ENCODE results near the gene IL36B. TPM values are rescaled to one million over a fixed set of nuclear protein-coding genes. Genes with fewer than 3 reads are reported as not detected.

The IL36B gene
- polyA plus RNA-seq, 1 of the 3 experiments (the other 2 are of a cell fraction) = not detected

- TF ChIP-seq TCF12 (IDR thresholded peaks at IDR 0.05) (no peak), EZH2phosphoT487 (IDR thresholded peaks at IDR 0.05; ENCODE audit: borderline replicate concordance, low read depth) (no peak), GABPA (IDR thresholded peaks at IDR 0.05; ENCODE audit: low read depth) (no peak), MEF2A (IDR thresholded peaks at IDR 0.05; ENCODE audit: borderline replicate concordance, low read depth) (no peak), JUND (IDR thresholded peaks at IDR 0.05) (no peak), NFIC (IDR thresholded peaks at IDR 0.05; ENCODE audit: borderline replicate concordance) (no peak), TAF1 (IDR thresholded peaks at IDR 0.05; ENCODE audit: borderline replicate concordance, low read depth, low read length) (no peak)
- TF ChIP-seq, protein P1, sequence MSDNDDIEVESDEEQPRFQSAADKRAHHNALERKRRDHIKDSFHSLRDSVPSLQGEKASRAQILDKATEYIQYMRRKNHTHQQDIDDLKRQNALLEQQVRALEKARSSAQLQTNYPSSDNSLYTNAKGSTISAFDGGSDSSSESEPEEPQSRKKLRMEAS (IDR thresholded peaks at IDR 0.05; ENCODE audit: low read depth) = no peak
- Histone ChIP-seq H3K4me2 (no peak overlapping the region), H3K9me3 (no peaks in the 10 kb centered on the region), H3K9ac (no peak overlapping the region), H3K79me2 (ENCODE audit: insufficient read depth) (no peaks in the 10 kb centered on the region), H3K36me3 (replicated peaks in 1 of 2; ENCODE audit: control insufficient read depth in 1 of 2, insufficient read depth in 2 of 2, low read length in 1 of 2) (no peaks in the 10 kb centered on the region), H3K27ac (ENCODE audit: low read depth in 2 of 2, low read length in 1 of 2) (no peak overlapping the region), H3F3A (replicated peaks; ENCODE audit: insufficient read depth) (no peaks in the 10 kb centered on the region), H3K4me1 (ENCODE audit: control insufficient read depth in 1 of 2, insufficient read depth in 2 of 2, low read depth in 1 of 2, low read length in 1 of 2) (no peaks in the 10 kb centered on the region), H2AFZ (ENCODE audit: low read depth) (no peak overlapping the region), H3K27me3 (ENCODE audit: insufficient read depth) (peaks cover 10% of the 10 kb centered on the region), H3K4me3 (ENCODE audit: low read depth in 2 of 2, low read length in 1 of 2) (no peak overlapping the region), H4K20me1 (ENCODE audit: insufficient read depth) (no peaks in the 10 kb centered on the region), H3K9me2 (no peaks in the 10 kb centered on the region)
- CTCF ChIA-PET = no interaction called here
- no peak for DNase-seq
- POLR2A ChIA-PET = no interaction called here
Observed at GRCh38 chr2:113054066-113054465, 1.4 kb upstream of the IL36B start.

DNA sequence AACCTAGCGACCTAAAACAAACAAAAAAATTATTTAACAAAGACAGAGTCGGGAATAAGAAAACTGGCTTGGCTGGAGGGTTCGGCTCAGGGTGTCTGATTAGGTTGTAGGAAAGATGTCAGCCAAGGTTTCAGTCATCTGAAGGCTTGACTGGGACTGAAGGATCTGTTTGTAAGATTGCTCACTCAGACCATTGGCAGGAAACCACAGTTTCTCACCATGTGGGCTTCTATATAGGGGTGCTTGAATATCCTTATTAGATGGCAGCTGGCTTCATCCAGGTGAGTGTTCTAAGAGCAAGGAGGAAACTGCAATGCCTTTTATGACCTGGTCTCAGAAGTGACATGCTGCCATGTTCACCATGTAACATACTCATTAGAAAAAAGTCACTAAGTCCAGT is 999 bp upstream of the IL36B start:
- peaks cover 10% of the 10 kb centered on the region for H3K27me3 ChIP-seq (ENCODE audit: insufficient read depth)
- no peaks in the 10 kb centered on the region for H3F3A ChIP-seq (replicated peaks; ENCODE audit: insufficient read depth)
- no peaks in the 10 kb centered on the region for H3K9me3 ChIP-seq
- H3K9ac ChIP-seq = no peak overlapping the region
- WGBS (ENCODE audit: low lambda C conversion rate) = 3% methylated on average over 3 of the region's 3 CpGs
- no peak for DNase-seq
- H2AFZ ChIP-seq (ENCODE audit: low read depth) = no peak overlapping the region
- ChIA-PET POLR2A (no interaction called here), CTCF (no interaction called here)
- no peak overlapping the region for H3K4me2 ChIP-seq
- H3K79me2 ChIP-seq (ENCODE audit: insufficient read depth) = no peaks in the 10 kb centered on the region
- H3K4me1 ChIP-seq (ENCODE audit: control insufficient read depth in 1 of 2, insufficient read depth in 2 of 2, low read depth in 1 of 2, low read length in 1 of 2) = no peaks in the 10 kb centered on the region
- no peak overlapping the region for H3K4me3 ChIP-seq (ENCODE audit: low read depth in 2 of 2, low read length in 1 of 2)
- TF ChIP-seq FOXM1 (IDR thresholded peaks at IDR 0.05; ENCODE audit: low read depth) = no peak
- no peak for TF ChIP-seq FOXJ3 (CRISPR knock-in tag; IDR thresholded peaks at IDR 0.05)
- no peak for TF ChIP-seq TEAD4 (IDR thresholded peaks at IDR 0.05; ENCODE audit: borderline replicate concordance, insufficient read depth)
- TF ChIP-seq GABPA (IDR thresholded peaks at IDR 0.05; ENCODE audit: low read depth) = no peak
- no peaks in the 10 kb centered on the region for H3K9me2 ChIP-seq
- no peaks in the 10 kb centered on the region for H4K20me1 ChIP-seq (ENCODE audit: insufficient read depth)
- H3K27ac ChIP-seq (ENCODE audit: low read depth in 2 of 2, low read length in 1 of 2) = no peak overlapping the region
- H3K36me3 ChIP-seq (replicated peaks in 1 of 2; ENCODE audit: control insufficient read depth in 1 of 2, insufficient read depth in 2 of 2, low read length in 1 of 2) = no peaks in the 10 kb centered on the region

DNA sequence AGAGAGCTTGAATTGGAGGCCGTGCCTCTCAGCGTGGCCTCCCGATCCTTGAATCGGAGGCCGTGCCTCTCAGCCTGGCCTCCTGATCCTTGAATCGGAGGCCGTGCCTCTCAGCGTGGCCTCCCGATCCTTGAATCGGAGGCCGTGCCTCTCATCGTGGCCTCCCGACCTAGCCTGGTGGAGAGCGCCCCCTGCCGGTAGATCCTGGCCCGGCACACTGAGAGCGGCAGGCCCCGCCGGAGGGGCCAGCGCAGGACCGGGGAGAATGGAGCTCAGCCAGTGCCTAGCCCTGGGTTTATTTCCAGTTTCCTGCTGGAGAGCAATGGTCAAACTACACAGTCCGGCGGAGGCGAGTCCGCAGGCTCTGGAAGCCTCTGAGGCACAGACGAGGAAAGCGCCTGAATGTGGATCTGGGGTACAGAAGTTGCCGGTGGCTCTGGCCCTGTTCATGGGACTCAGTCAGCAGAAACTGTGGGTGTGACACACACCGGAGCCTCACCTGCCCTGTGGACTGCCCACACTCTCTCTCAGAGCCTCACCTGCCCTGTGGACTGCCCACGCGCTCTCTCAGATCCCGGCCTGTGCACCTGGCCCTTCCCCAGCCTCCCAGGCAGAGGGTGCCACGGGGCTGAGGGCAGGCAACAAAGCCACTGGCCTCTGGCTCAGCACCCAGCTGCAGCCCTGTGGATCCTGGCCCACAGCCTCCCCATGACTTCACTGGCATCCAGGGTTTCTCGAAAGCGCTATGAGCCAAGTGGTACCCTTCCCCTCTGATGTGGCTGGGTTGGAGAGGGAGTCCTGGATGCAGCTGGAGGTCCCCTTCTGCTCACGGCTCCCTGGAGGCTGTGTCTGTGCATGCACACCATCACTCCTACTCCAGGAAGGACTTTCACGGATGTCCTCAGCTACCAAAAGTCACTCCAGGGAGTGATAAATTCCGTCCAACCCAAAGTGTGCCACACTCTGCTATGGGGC is 1.5 kb downstream of the IL36B start:
- H3K27me3 ChIP-seq (ENCODE audit: insufficient read depth) = peaks cover 10% of the 10 kb centered on the region
- H3K79me2 ChIP-seq (ENCODE audit: insufficient read depth) = no peaks in the 10 kb centered on the region
- H3K4me2 ChIP-seq = no peak overlapping the region
- H3K4me3 ChIP-seq (ENCODE audit: low read depth in 2 of 2, low read length in 1 of 2) = no peak overlapping the region
- H4K20me1 ChIP-seq (ENCODE audit: insufficient read depth) = no peaks in the 10 kb centered on the region
- peak; percentile 13 for DNase-seq
- WGBS (ENCODE audit: low lambda C conversion rate) = 54% methylated on average over 23 of the region's 38 CpGs
- no peak overlapping the region for H3K27ac ChIP-seq (ENCODE audit: low read depth in 2 of 2, low read length in 1 of 2)
- no peak overlapping the region for H2AFZ ChIP-seq (ENCODE audit: low read depth)
- H3K4me1 ChIP-seq (ENCODE audit: control insufficient read depth in 1 of 2, insufficient read depth in 2 of 2, low read depth in 1 of 2, low read length in 1 of 2) = no peaks in the 10 kb centered on the region
- H3K9ac ChIP-seq = no peak overlapping the region
- ChIA-PET POLR2A (no interaction called here), CTCF (interaction anchor here (1.0 to 1.1 kb wide), 2 partner anchors 10 to 19 kb away, joined by 3 to 4 read pairs; no protein-coding TSS in a partner anchor)
- no peaks in the 10 kb centered on the region for H3K9me2 ChIP-seq
- no peaks in the 10 kb centered on the region for H3F3A ChIP-seq (replicated peaks; ENCODE audit: insufficient read depth)
- no peaks in the 10 kb centered on the region for H3K36me3 ChIP-seq (replicated peaks in 1 of 2; ENCODE audit: control insufficient read depth in 1 of 2, insufficient read depth in 2 of 2, low read length in 1 of 2)
- TF ChIP-seq, protein P1 (IDR thresholded peaks at IDR 0.05; ENCODE audit: low read depth) = no peak
- TF ChIP-seq, protein P2, sequence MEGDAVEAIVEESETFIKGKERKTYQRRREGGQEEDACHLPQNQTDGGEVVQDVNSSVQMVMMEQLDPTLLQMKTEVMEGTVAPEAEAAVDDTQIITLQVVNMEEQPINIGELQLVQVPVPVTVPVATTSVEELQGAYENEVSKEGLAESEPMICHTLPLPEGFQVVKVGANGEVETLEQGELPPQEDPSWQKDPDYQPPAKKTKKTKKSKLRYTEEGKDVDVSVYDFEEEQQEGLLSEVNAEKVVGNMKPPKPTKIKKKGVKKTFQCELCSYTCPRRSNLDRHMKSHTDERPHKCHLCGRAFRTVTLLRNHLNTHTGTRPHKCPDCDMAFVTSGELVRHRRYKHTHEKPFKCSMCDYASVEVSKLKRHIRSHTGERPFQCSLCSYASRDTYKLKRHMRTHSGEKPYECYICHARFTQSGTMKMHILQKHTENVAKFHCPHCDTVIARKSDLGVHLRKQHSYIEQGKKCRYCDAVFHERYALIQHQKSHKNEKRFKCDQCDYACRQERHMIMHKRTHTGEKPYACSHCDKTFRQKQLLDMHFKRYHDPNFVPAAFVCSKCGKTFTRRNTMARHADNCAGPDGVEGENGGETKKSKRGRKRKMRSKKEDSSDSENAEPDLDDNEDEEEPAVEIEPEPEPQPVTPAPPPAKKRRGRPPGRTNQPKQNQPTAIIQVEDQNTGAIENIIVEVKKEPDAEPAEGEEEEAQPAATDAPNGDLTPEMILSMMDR (IDR thresholded peaks at IDR 0.05) = 0 out of 2 replicates have a peak, but pooled peaks have one; percentile 13
- TF ChIP-seq, protein P3, sequence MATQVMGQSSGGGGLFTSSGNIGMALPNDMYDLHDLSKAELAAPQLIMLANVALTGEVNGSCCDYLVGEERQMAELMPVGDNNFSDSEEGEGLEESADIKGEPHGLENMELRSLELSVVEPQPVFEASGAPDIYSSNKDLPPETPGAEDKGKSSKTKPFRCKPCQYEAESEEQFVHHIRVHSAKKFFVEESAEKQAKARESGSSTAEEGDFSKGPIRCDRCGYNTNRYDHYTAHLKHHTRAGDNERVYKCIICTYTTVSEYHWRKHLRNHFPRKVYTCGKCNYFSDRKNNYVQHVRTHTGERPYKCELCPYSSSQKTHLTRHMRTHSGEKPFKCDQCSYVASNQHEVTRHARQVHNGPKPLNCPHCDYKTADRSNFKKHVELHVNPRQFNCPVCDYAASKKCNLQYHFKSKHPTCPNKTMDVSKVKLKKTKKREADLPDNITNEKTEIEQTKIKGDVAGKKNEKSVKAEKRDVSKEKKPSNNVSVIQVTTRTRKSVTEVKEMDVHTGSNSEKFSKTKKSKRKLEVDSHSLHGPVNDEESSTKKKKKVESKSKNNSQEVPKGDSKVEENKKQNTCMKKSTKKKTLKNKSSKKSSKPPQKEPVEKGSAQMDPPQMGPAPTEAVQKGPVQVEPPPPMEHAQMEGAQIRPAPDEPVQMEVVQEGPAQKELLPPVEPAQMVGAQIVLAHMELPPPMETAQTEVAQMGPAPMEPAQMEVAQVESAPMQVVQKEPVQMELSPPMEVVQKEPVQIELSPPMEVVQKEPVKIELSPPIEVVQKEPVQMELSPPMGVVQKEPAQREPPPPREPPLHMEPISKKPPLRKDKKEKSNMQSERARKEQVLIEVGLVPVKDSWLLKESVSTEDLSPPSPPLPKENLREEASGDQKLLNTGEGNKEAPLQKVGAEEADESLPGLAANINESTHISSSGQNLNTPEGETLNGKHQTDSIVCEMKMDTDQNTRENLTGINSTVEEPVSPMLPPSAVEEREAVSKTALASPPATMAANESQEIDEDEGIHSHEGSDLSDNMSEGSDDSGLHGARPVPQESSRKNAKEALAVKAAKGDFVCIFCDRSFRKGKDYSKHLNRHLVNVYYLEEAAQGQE (IDR thresholded peaks at IDR 0.05; ENCODE audit: low read depth, low read length) = no peak
- H3K9me3 ChIP-seq = no peaks in the 10 kb centered on the region
